Measurements from ENCODE around the gene TRIM49D2.
"Not testable (repeated sequence)": the region's sequence is repeated elsewhere in the genome, so short reads cannot be mapped to it uniquely, and the experiment has no call there.

Gene TRIM49D2

GRCh38 chr11:89923764-89924163, at the start of gene TRIM49D2:
TRIM49D2 (plus strand) TSS chr11:89924064; CDS start chr11:89926762, 2,698 bp downstream.
- DNase-seq, result not testable (repeated sequence)

- not testable (repeated sequence) for DNase-seq
Measured at GRCh38 chr11:89877511-89877910, 46.4 kb upstream of the TRIM49D2 start.

- DNase-seq, result not testable (repeated sequence)
Measured at GRCh38 chr11:89893245-89893644, 30.6 kb upstream of the TRIM49D2 start.

- DNase-seq, result not testable (repeated sequence)
Measured at GRCh38 chr11:89900809-89901208, 23.1 kb upstream of the TRIM49D2 start.

GRCh38 chr11:89922195-89922660, 1.6 kb upstream of the TRIM49D2 start, which contains the start of gene TRIM49D1:
TRIM49D1 (minus strand) TSS chr11:89922245; CDS start chr11:89917710, 4,535 bp downstream.
- no peak for DNase-seq

- not testable (repeated sequence) for DNase-seq
Measured at GRCh38 chr11:89960833-89961232, 37.0 kb downstream of the TRIM49D2 start.

GRCh38 chr11:89965737-89966136, 41.9 kb downstream of the TRIM49D2 start, which contains the start of gene TRIM64:
TRIM64 (plus strand) TSS chr11:89966037; CDS start chr11:89968504, 2,467 bp downstream.
- DNase-seq, result not testable (repeated sequence)
